ENCODE measurements around the gene SRGAP1. TPM values are rescaled to one million over a fixed set of nuclear protein-coding genes. Genes with fewer than 3 reads are reported as not detected.

SRGAP1 gene
- total and polyA plus RNA-seq, 2 of the 8 experiments (the other 6 are each of a cell fraction or from before 2014, with no cell fraction given) = 3.2 to 7.3 TPM

- TF ChIP-seq SIX5 (IDR thresholded peaks at IDR 0.05; ENCODE audit: low read depth, low read length) (no peak), KDM1A (IDR thresholded peaks at IDR 0.05; ENCODE audit: borderline replicate concordance, low read length) (no peak), ZNF274 (IDR thresholded peaks at IDR 0.05; ENCODE audit: borderline replicate concordance, extremely low read depth, low read length) (no peak), CEBPB (IDR thresholded peaks at IDR 0.05; ENCODE audit: low read depth, low read length) (no peak), E2F6 (IDR thresholded peaks at IDR 0.05) (no peak), CHD7 (IDR thresholded peaks at IDR 0.05; ENCODE audit: insufficient replicate concordance, low read length) (no peak)
These were observed 276.1 kb downstream of the SRGAP1 start (continued) for GRCh38 chr12:64120568-64120967.
